Muscle layer of duodenum (tissue), 2 donors: ENCODE results near the gene SLC50A1.
"Not testable (repeated sequence)": the region's sequence is repeated elsewhere in the genome, so short reads cannot be mapped to it uniquely, and the experiment has no call there.

Source experiments
- H3K27ac ChIP-seq: one replicate; pipeline ENCODE4 v1.7.0; 2013; ENCODE audit warnings: mild to moderate bottlenecking, low read length
- H3K27me3 ChIP-seq: one replicate; pipeline ENCODE4 v1.7.0; 2013; ENCODE audit warnings: low read depth, mild to moderate bottlenecking, control low read depth, low read length
- H3K36me3 ChIP-seq, 2 donors: one replicate each; pipeline ENCODE4 v1.7.0; 2013; ENCODE audit warnings: low read length in 2 of 2, control low read depth in 1 of 2, mild to moderate bottlenecking in 1 of 2; ENCODE audit not compliant: insufficient read depth in 2 of 2, control insufficient read depth in 1 of 2
- H3K4me1 ChIP-seq, 2 donors: one replicate each; pipeline ENCODE4 v1.7.0; 2013; ENCODE audit warnings: low read length in 2 of 2, mild to moderate bottlenecking in 2 of 2, control low read depth in 1 of 2, moderate library complexity in 1 of 2; ENCODE audit not compliant: insufficient read depth in 2 of 2, control insufficient read depth in 1 of 2
- H3K4me3 ChIP-seq, 2 donors: one replicate each; pipeline ENCODE4 v1.7.0; 2013; ENCODE audit warnings: low read length in 2 of 2, low read depth in 1 of 2, mild to moderate bottlenecking in 1 of 2
- H3K9me3 ChIP-seq, 2 donors: one replicate each; pipeline ENCODE4 v1.7.0; 2013; ENCODE audit warnings: low read length in 2 of 2, control low read depth in 1 of 2, mild to moderate bottlenecking in 1 of 2; ENCODE audit not compliant: control insufficient read depth in 1 of 2
- donor health status: healthy.

Gene SLC50A1

DNA sequence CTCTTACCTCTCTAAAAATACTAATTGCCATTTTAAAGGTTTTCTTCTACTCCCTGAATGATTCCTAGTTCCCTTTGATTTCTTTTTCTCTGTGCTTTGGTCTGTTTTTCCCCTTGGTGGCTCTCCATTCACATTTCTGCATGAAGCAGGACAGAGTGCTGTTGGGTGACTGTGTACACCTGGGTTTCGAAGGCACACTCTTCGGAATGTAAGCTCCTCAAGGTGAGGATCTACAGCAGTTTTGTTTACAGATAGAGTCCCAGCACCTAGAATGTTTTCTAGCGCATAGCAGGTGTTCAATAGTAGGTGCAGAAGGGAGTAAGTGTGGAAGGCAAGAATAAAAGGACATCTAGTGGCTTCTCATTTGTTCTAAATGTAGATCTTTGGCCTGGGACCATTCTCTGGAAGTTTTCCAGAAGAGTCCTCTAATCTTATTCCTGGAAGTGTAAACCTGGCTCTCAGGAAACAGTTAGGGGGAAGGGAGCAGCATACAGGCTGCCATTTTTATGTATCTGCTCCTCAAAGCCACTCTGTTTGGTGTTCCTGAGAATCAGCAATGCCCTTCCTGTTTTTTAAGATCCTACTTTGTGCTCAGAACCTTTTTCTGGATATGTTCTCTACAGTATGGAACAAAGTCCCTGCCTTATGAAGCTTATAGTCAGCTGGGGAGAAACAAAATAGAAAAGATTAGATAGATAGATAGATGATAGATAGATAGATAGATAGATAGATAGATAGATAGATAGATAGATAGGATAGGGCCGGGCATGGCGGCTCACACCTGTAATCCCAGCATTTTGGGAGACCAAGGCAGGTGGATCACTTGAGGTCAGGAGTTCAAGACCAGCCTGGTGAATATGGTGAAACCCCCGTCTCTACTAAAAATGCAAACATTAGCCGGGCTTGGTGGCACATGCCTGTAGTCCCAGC lies 30.8 kb upstream of the SLC50A1 start:
- H3K27me3 ChIP-seq: no peaks in the 10 kb centered on the region
- H3K9me3 ChIP-seq: no peaks in the 10 kb centered on the region
- H3K4me3 ChIP-seq: no peak overlapping the region
- H3K36me3 ChIP-seq: no peaks in the 10 kb centered on the region
- H3K4me1 ChIP-seq: no peaks in the 10 kb centered on the region
- no peak overlapping the region for H3K27ac ChIP-seq

DNA sequence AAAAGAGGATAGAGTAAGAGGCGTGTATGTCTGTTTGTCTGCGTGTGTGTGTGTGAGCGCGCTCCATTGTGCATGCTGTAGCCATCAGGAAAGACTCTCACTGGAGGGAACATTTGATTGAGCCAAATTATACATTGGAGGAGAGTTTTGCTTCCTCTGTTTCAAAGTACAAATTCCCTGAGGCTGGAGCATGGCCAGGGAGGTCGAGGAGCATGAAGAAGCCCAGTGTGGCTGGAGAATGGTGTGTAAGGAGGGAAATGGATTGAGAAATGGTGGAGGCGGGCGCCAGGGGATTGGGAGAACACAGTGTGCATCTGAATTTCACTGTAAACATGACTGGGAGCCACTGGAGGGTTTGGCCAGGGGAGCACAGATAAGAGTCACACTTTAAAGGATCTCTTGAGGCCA lies 30.0 kb upstream of the SLC50A1 start:
- Histone ChIP-seq H3K4me1 (no peaks in the 10 kb centered on the region), H3K36me3 (no peaks in the 10 kb centered on the region), H3K27ac (no peak overlapping the region), H3K27me3 (no peaks in the 10 kb centered on the region), H3K9me3 (no peaks in the 10 kb centered on the region), H3K4me3 (no peak overlapping the region)

DNA sequence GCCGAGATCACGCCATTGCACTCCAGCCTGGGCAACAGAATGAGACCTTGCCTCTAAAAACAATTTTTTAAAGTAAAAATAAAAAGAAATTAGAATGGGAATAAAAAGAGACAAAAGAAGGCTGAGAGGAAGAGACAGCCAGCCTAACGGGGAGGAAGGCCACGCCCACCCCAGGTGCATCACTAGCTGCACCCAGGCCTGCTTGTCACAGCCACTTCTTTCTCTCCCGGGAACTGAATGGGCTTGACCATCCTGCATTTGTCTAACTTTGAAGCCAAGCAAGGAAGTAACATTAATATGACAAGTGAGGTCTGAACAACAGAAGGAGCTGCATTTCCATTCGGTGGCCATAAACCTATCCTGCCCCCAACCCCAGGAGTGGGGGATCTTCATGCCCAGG lies 28.8 kb upstream of the SLC50A1 start:
- no peaks in the 10 kb centered on the region for H3K4me1 ChIP-seq
- no peaks in the 10 kb centered on the region for H3K9me3 ChIP-seq
- no peak overlapping the region for H3K27ac ChIP-seq
- H3K36me3 ChIP-seq: no peaks in the 10 kb centered on the region
- no peaks in the 10 kb centered on the region for H3K27me3 ChIP-seq
- no peak overlapping the region for H3K4me3 ChIP-seq

DNA sequence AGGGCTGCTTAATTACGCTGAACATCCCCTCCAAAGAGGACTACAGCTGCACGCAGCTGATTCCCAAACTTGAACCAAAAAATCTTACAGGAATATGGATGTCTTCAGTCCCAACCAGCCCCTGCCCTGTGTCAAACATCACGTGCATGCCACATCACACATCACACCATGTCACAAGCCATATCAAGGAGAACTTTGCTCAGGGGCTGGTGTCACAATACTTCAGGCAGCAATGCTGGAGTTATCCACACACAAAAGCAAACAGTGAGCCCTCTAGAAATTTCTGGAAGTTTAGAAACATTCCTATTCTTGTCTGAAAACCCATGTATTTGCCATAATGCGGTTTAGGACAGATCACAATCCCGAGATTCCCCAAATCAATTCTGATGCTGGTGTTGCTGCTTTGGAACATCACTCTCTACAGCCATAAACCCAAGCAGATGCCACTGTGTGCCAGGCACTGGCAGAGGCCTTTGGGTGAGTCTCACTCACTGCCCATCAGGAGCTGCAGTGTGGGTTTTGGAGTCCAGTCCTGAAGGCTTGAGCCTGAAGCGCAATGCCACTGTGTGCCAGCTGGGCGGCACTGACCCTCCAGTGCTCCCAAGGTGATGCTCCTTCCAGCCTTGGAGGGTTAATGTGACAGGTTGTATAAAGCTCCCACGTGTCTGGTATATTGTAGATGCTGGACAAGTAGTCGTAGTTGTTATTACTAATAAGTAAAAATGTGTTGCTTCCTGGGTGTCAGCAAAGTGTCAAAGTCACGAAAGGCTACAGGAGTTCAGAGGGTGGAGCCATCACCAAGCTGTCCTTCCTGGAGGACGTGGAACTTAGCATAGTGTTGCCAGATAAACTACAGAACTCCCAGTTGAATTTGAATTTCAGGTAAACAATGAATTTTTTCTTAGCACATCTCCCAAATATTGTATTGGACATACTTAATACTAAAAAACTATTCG lies 28.1 kb upstream of the SLC50A1 start:
- Histone ChIP-seq H3K9me3 (no peaks in the 10 kb centered on the region), H3K36me3 (no peaks in the 10 kb centered on the region), H3K4me1 (no peaks in the 10 kb centered on the region), H3K27me3 (no peaks in the 10 kb centered on the region), H3K4me3 (no peak overlapping the region), H3K27ac (no peak overlapping the region)

DNA sequence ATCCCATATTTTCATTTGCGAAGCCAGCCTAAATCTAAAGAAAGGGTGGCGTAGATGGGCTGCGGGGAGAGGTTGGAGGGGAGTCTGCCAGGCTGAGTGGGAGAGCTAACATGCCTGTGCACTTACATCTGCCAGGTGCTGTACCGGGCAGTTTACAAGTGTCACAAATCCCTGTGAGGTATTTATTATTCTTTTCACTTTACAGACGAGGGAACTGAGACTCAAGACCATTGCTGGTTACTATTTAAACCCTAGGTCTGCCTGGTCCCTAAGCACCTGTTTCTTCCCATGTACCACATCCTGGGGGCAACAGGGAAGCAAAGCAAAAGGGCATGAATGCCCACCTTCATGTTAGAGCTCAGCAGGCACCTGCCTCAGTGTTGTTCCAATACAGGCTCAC lies 27.4 kb upstream of the SLC50A1 start:
- Histone ChIP-seq H3K36me3 (no peaks in the 10 kb centered on the region), H3K4me1 (no peaks in the 10 kb centered on the region), H3K27ac (no peak overlapping the region)

DNA sequence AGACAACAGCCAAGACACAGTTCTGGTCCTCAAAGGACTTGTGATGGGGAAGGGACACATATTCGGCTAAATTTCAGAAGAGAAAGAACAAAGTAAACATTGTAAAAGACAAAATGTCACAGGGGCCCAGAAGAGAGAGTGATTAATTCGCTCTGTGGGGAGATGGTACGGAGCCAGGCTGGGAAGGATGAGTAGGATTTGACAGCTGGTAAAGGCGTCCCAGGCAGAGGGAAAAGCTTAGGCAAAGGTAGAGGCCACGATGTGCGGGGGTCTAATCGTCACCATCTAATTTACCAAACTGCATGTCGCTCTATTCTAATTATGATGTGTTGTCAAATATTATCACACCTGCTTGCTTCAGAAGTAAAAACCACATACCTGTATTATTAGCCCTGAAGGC lies 25.3 kb upstream of the SLC50A1 start:
- no peaks in the 10 kb centered on the region for H3K4me1 ChIP-seq
- no peak overlapping the region for H3K27ac ChIP-seq
- H3K9me3 ChIP-seq: no peaks in the 10 kb centered on the region
- no peak overlapping the region for H3K4me3 ChIP-seq
- no peaks in the 10 kb centered on the region for H3K27me3 ChIP-seq
- H3K36me3 ChIP-seq: no peaks in the 10 kb centered on the region

More for the DNA sequence above, 27.4 kb upstream of the SLC50A1 start:
- Histone ChIP-seq H3K9me3 (no peaks in the 10 kb centered on the region), H3K4me3 (no peak overlapping the region), H3K27me3 (no peaks in the 10 kb centered on the region)

DNA sequence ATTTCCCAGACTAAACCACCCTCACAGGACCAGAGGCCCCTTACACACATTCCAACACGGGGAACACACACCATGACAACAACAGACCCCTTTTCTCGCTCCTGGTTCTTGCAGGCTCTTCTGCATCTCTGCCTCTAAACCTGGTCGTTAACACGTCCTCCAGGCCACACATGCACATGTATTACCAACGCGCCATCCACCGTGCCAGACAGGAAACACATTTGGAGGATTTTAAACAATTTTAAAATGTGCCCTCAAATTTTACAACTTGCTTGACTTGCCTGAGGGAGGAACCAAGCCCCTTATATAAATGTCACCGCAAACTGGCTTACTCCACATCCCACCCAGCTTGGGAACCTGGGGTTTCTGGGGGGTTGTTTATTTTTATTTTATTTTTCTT lies 24.8 kb upstream of the SLC50A1 start:
- no peaks in the 10 kb centered on the region for H3K4me1 ChIP-seq
- no peaks in the 10 kb centered on the region for H3K27me3 ChIP-seq
- H3K4me3 ChIP-seq: no peak overlapping the region
- H3K36me3 ChIP-seq: no peaks in the 10 kb centered on the region
- no peaks in the 10 kb centered on the region for H3K9me3 ChIP-seq
- no peak overlapping the region for H3K27ac ChIP-seq

DNA sequence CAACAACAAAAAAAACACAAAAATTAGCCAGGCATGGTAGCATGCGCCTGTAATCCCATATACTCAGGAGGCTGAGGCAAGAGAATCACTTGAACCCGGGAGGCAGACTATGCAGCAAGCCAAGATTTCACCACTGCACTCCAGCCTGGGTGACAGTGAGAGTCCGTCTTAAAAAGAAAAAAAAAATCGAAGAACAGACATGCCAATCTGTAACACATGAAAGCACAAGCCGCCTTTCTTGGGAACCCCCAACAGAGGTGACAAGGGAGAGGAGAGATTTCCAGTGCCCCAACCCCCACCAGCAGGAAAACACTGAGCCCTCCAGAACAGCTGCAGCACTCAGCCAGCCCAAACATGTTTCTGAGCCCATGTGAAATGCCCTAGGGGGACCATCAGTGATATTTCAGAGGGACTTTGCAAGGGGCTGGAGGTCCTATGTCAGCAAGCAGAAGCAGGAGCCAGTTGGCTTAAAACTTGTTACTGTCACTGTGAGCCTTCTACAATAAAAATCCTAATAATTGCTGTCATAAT lies 22.1 kb upstream of the SLC50A1 start:
- Histone ChIP-seq H3K27ac (no peak overlapping the region), H3K4me1 (no peaks in the 10 kb centered on the region), H3K4me3 (no peak overlapping the region), H3K9me3 (no peaks in the 10 kb centered on the region), H3K36me3 (no peaks in the 10 kb centered on the region), H3K27me3 (no peaks in the 10 kb centered on the region)

DNA sequence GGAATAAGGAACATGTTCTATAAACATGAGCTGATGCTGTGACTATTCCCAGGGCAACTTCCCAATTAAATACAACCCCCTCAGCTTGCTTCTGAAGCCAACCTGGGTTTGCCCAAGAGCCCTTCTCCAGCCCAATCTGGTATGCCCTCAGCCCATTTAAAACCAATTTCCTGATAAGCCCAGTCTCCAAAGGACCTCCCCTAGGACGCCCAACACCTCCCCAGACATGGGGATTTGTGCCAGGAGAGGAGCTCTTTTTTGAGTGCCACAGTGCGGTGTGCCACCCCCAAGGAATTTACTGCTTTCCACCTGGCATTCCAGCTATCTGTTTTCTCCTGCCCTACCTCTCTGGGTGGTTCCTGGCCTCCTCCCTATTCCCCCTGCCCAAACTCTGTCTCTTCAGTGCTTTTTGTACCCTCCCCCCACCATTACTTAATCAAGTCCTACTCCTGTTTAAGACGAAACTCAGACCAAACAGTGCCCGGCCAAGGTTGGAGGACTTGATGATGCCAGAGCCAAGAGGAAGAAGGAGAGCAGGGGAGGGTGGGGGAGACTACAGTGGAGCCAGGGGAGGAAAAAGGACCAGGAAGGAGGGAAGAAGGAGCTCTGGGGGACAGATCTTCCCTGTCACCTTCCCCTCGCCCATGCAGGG lies 19.4 kb upstream of the SLC50A1 start:
- Histone ChIP-seq H3K36me3 (no peaks in the 10 kb centered on the region), H3K27me3 (no peaks in the 10 kb centered on the region), H3K4me3 (no peak overlapping the region), H3K4me1 (no peaks in the 10 kb centered on the region), H3K9me3 (no peaks in the 10 kb centered on the region), H3K27ac (no peak overlapping the region)

DNA sequence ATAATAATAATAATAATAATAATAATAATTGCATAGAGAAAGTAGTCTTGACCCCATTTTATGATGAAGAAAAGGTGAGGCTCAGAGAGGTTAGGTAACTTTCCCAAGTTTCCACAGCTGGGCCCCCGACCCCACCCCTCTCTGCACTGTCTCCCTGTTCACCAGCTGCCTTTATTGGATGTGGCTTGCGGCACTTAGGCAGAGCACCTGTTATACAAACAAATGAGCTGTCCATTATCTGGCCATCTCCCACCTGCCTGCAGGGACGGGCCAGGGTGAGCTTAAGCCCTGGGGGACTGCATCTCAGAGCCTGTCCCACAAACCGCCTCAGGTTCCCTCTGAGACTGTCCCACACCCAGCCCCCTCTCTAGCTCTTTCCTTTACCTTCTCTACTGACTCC lies 18.0 kb upstream of the SLC50A1 start:
- Histone ChIP-seq H3K9me3 (no peaks in the 10 kb centered on the region), H3K36me3 (no peaks in the 10 kb centered on the region), H3K4me1 (no peaks in the 10 kb centered on the region), H3K27me3 (no peaks in the 10 kb centered on the region), H3K27ac (no peak overlapping the region), H3K4me3 (no peak overlapping the region)

DNA sequence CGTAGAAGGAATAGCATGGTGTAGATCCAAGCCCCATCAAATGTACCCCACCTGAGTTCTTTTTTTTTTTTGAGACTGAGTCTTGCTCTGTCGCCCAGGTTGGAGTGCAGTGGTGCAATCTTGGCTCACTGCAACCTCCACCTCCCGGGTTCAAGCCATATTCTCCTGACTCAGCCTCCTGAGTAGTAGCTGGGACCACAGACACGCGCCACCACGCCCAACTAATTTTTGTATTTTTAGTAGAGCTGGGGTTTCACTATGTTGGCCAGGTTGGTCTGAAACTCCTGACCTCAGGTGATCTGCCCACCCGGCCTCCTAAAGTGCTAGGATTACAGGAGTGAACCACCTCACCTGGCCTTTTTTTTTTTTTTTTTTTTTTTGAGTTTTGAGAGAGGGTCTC lies 17.6 kb upstream of the SLC50A1 start:
- not testable (repeated sequence) for H3K4me3 ChIP-seq, H3K9me3 ChIP-seq, H3K27me3 ChIP-seq, H3K27ac ChIP-seq, H3K36me3 ChIP-seq, H3K4me1 ChIP-seq
